SK-N-SH (cell line): Measurements from ENCODE around the gene GNG12. TPM values are rescaled to one million over a fixed set of nuclear protein-coding genes. Genes with fewer than 3 reads are reported as not detected.

Experiments
- CTCF ChIA-PET: fragments of 300-600, 350-600 bp; formaldehyde crosslinking; extraction: SDS; loops from one replicate; lab custom pipeline; 2021; lab: Yijun Ruan, JAX
- POLR2A ChIA-PET: fragments of 350-600 bp; sonication (Branson Sonifier 250); formaldehyde crosslinking; extraction: SDS; loops from one replicate; lab custom pipeline; 2020; ENCODE audit warnings: antibody characterized with exemption, inconsistent platforms; lab: Yijun Ruan, JAX
- DNase-seq: peaks from one replicate; pipeline ENCODE4 v3.0.0; 2012
- H2AFZ ChIP-seq: fragments of 200-600 bp; sonication (generic); 2 replicates; pipeline ENCODE4 v1.8.1; 2016; ENCODE audit warnings: antibody characterized with exemption, mild to moderate bottlenecking, low read depth
- H3F3A ChIP-seq: fragments of 200-600 bp; sonication (generic); replicated peaks from 2 replicates; pipeline ENCODE3; 2016; ENCODE audit warnings: antibody characterized with exemption, mild to moderate bottlenecking; ENCODE audit not compliant: insufficient read depth
- H3K27ac ChIP-seq, 2 experiments: fragments of 200-500 bp in 1 of 2; fragments of 200-600 bp in 1 of 2; sonication (Bioruptor generic) in 1 of 2; sonication (generic), shearing (Covaris generic) in 1 of 2; 2 replicates each; pipeline versions ENCODE4 v1.5.1 to v1.6.1; 2014 to 2016; ENCODE audit warnings: low read depth in 2 of 2, inconsistent platforms in 1 of 2, low read length in 1 of 2, mild to moderate bottlenecking in 1 of 2, mixed read lengths in 1 of 2
- H3K27me3 ChIP-seq: fragments of 200-600 bp; sonication (generic), shearing (Covaris generic); 2 replicates; pipeline ENCODE4 v1.6.1; 2016; ENCODE audit warnings: mixed run types; ENCODE audit not compliant: insufficient read depth
- H3K36me3 ChIP-seq, 2 experiments: fragments of 200-500 bp in 1 of 2; fragments of 200-600 bp in 1 of 2; sonication (Bioruptor generic) in 1 of 2; sonication (generic) in 1 of 2; replicated peaks in 1 of 2; 2 replicates each; pipeline versions ENCODE3 to v1.5.1; 2014 to 2016; ENCODE audit warnings: low read length in 1 of 2, mild to moderate bottlenecking in 1 of 2; ENCODE audit not compliant: insufficient read depth in 2 of 2, control insufficient read depth in 1 of 2
- H3K4me1 ChIP-seq, 2 experiments: fragments of 200-500 bp in 1 of 2; fragments of 200-600 bp in 1 of 2; sonication (Bioruptor generic) in 1 of 2; sonication (generic), shearing (Covaris generic) in 1 of 2; 2 replicates each; pipeline versions ENCODE4 v1.5.1 to v1.6.1; 2014 to 2016; ENCODE audit warnings: low read depth in 1 of 2, low read length in 1 of 2, mixed run types in 1 of 2; ENCODE audit not compliant: insufficient read depth in 2 of 2, control insufficient read depth in 1 of 2
- H3K4me2 ChIP-seq: fragments of 200-600 bp; sonication (generic), shearing (Covaris generic); 2 replicates; pipeline ENCODE4 v1.6.1; 2017; ENCODE audit warnings: mixed run types
- H3K4me3 ChIP-seq, 2 experiments: fragments of 200-500 bp in 1 of 2; fragments of 200-600 bp in 1 of 2; sonication (Bioruptor generic) in 1 of 2; sonication (generic), shearing (Covaris generic) in 1 of 2; 2 replicates each; pipeline versions ENCODE4 v1.5.1 to v1.8.1; 2014 to 2016; ENCODE audit warnings: low read depth in 2 of 2, inconsistent platforms in 1 of 2, low read length in 1 of 2, mild to moderate bottlenecking in 1 of 2, mixed read lengths in 1 of 2, moderate library complexity in 1 of 2
- H3K79me2 ChIP-seq: fragments of 200-600 bp; sonication (generic); 2 replicates; pipeline ENCODE4 v1.8.1; 2017; ENCODE audit warnings: mild to moderate bottlenecking; ENCODE audit not compliant: insufficient read depth
- H3K9ac ChIP-seq: fragments of 200-600 bp; sonication (generic); 2 replicates; pipeline ENCODE4 v1.6.1; 2017; ENCODE audit warnings: mixed run types
- H3K9me2 ChIP-seq: fragments of 200-600 bp; sonication (generic); 2 replicates; pipeline ENCODE4 v1.6.1; 2017; ENCODE audit warnings: mixed run types
- H3K9me3 ChIP-seq: fragments of 200-600 bp; sonication (generic); 2 replicates; pipeline ENCODE4 v1.6.1; 2017; ENCODE audit warnings: mixed run types, mild to moderate bottlenecking, moderate library complexity
- H4K20me1 ChIP-seq: fragments of 200-600 bp; sonication (generic); 2 replicates; pipeline ENCODE4 v1.6.1; 2017; ENCODE audit warnings: mild to moderate bottlenecking, mixed run types; ENCODE audit not compliant: insufficient read depth
- ELF1 ChIP-seq: IDR thresholded peaks from 2 replicates; pipeline ENCODE4 v1.4.0; 2012
- EZH2phosphoT487 ChIP-seq: fragments of 200-600 bp; sonication (generic); IDR thresholded peaks from 2 replicates; pipeline ENCODE4 v1.6.1; 2017; ENCODE audit warnings: low read depth, mixed run types, mild to moderate bottlenecking, antibody characterized with exemption, moderate library complexity, borderline replicate concordance
- FOXJ3 ChIP-seq: sonication (generic); formaldehyde crosslinking; IDR thresholded peaks from 2 replicates; pipeline ENCODE4 v1.5.1; 2020; ENCODE audit warnings: mild to moderate bottlenecking, missing genetic modification reagents
- IRF3 ChIP-seq: fragments of 150-350 bp; IDR thresholded peaks from 2 replicates; pipeline ENCODE4 v1.6.1; 2016; ENCODE audit warnings: mild to moderate bottlenecking, low read depth, low read length
- JUND ChIP-seq: IDR thresholded peaks from 2 replicates; pipeline ENCODE4 v1.4.0; 2012
- MEF2A ChIP-seq: IDR thresholded peaks from 2 replicates; pipeline ENCODE4 v1.4.0; 2012; ENCODE audit warnings: low read depth, borderline replicate concordance
- NFIC ChIP-seq: IDR thresholded peaks from 2 replicates; pipeline ENCODE4 v1.4.0; 2012; ENCODE audit warnings: borderline replicate concordance
- POLR2AphosphoS5 ChIP-seq: IDR thresholded peaks from 2 replicates; pipeline ENCODE4 v1.6.1; 2012; ENCODE audit warnings: low read depth, low read length
- RCOR1 ChIP-seq: fragments of 150-350 bp; IDR thresholded peaks from 2 replicates; pipeline ENCODE4 v1.6.1; 2017; ENCODE audit warnings: antibody characterized with exemption, low read length
- RFX5 ChIP-seq: IDR thresholded peaks from 2 replicates; pipeline ENCODE4 v1.6.1; 2012; ENCODE audit warnings: mild to moderate bottlenecking, improper control_type of control experiment, low read length
- RXRA ChIP-seq: IDR thresholded peaks from 2 replicates; pipeline ENCODE4 v1.4.0; 2012; ENCODE audit warnings: low read depth, mild to moderate bottlenecking, borderline replicate concordance
- SIN3A ChIP-seq: IDR thresholded peaks from 2 replicates; pipeline ENCODE4 v1.6.1; 2012; ENCODE audit warnings: low read depth, mild to moderate bottlenecking, low read length, moderate library complexity, borderline replicate concordance
- TCF12 ChIP-seq: IDR thresholded peaks from 2 replicates; pipeline ENCODE4 v1.4.0; 2012
- USF2 ChIP-seq: fragments of 150-350 bp; IDR thresholded peaks from 2 replicates; pipeline ENCODE4 v1.6.1; 2017; ENCODE audit warnings: antibody characterized with exemption, low read length, low read depth, borderline replicate concordance
- ZBTB33 ChIP-seq: IDR thresholded peaks from 2 replicates; pipeline ENCODE4 v1.4.0; 2012; ENCODE audit warnings: low read depth, borderline replicate concordance
- whole genome bisulfite sequencing: methylation state at CpG from one replicate; pipeline ENCODE4 v1.1.6; 2017; ENCODE audit warnings: low lambda C conversion rate; 5-methylcytosine and 5-hydroxymethylcytosine counted together
- polyA plus RNA-seq, 3 experiments: library from polyadenylated mRNA; depleted of rRNA; stranded (reverse); fragments of >200 nt; gene quantifications; 2 replicates each; pipeline ENCODE4 v1.2.3, GENCODE V29; 2012

GNG12 gene
- polyA plus RNA-seq, 1 of the 3 experiments (the other 2 are of a cell fraction): 41.2 TPM

- Histone ChIP-seq H3K9me2 (no peaks in the 10 kb centered on the region), H3K4me2 (no peak overlapping the region), H3K9me3 (no peaks in the 10 kb centered on the region), H3K79me2 (peaks cover 84% of the 10 kb centered on the region), H3K4me1 (peaks cover 8 to 40% of the 10 kb centered on the region in 2 experiments), H3K4me3 (no peak overlapping the region), H3F3A (peaks cover 39% of the 10 kb centered on the region), H3K27me3 (no peaks in the 10 kb centered on the region)
- WGBS: 94% methylated on average over 2 of the region's 2 CpGs
- POLR2A ChIA-PET: no interaction called here
- DNase-seq: no peak
- TF ChIP-seq JUND (no peak), ZBTB33 (no peak), RFX5 (no peak), USF2 (no peak), RXRA (no peak), POLR2AphosphoS5 (no peak), MEF2A (no peak), EZH2phosphoT487 (no peak), IRF3 (no peak), ELF1 (no peak), FOXJ3 (CRISPR knock-in tag) (no peak), SIN3A (no peak), TCF12 (no peak), RCOR1 (no peak), NFIC (no peak)
- TF ChIP-seq, all 33 proteins: peak for 0
- peak overlapping the region in 1 of 2 experiments; percentile 2; a peak in 1 of 4 replicates for H3K27ac ChIP-seq
- H3K36me3 ChIP-seq: peaks cover 0 to 3% of the 10 kb centered on the region in 2 experiments
- H4K20me1 ChIP-seq: peaks cover 23% of the 10 kb centered on the region
- CTCF ChIA-PET: interaction anchor here (1.0 to 1.5 kb wide), 4 partner anchors 18 to 252 kb away, joined by 3 to 4 read pairs (median 4); no protein-coding TSS in a partner anchor
- no peak overlapping the region for H3K9ac ChIP-seq
- H2AFZ ChIP-seq: no peak overlapping the region
Measured at GRCh38 chr1:67787746-67788145, 45.5 kb downstream of the GNG12 start.
